Body of pancreas (tissue), 4 donors: ENCODE data around the gene ARMC3. TPM values are rescaled to one million over a fixed set of nuclear protein-coding genes. Genes with fewer than 3 reads are reported as not detected.

Source experiments
- ATAC-seq: fragments of 150-250 bp; one replicate; pipeline ENCODE4 v1.9.1; 2016
- DNase-seq, 4 donors: peaks; one replicate each; pipeline ENCODE4 v3.0.0-alpha.2; 2019
- H3K27ac ChIP-seq, 4 donors: fragments of 200-600 bp; sonication (generic); 1 replicate in 3 of 4; 2 replicates in 1 of 4; pipeline versions ENCODE4 v1.5.1 to v1.6.1; 2016 to 2019; ENCODE audit warnings: mild to moderate bottlenecking in 1 of 4, mixed read lengths in 1 of 4, moderate library complexity in 1 of 4
- H3K27me3 ChIP-seq, 2 donors: fragments of 200-600 bp; sonication (generic); one replicate each; pipeline ENCODE4 v1.6.0; 2016; ENCODE audit warnings: mild to moderate bottlenecking in 1 of 2
- H3K36me3 ChIP-seq, 2 donors: fragments of 200-600 bp; sonication (generic); replicated peaks in 1 of 2; 2 replicates each; pipeline ENCODE4 v1.5.1; 2016; ENCODE audit warnings: low read depth in 2 of 2; ENCODE audit not compliant: insufficient read depth in 1 of 2
- H3K4me1 ChIP-seq: fragments of 200-600 bp; sonication (generic); one replicate; pipeline ENCODE4 v1.6.0; 2016
- H3K4me3 ChIP-seq, 2 donors: fragments of 200-600 bp; sonication (generic); 1 replicate in 1 of 2; 2 replicates in 1 of 2; pipeline ENCODE4 v1.5.1; 2016 to 2019
- H3K9me3 ChIP-seq, 3 donors: fragments of 200-600 bp; sonication (generic); 1 replicate in 2 of 3; 2 replicates in 1 of 3; pipeline ENCODE4 v1.5.1; 2016
- POLR2A ChIP-seq, 3 donors: fragments of 450-650 bp; IDR thresholded peaks; one replicate each; pipeline ENCODE4 v1.6.1; 2016; ENCODE audit warnings: antibody characterized with exemption in 3 of 3, mild to moderate bottlenecking in 2 of 3
- WGBS, 2 donors: methylation state at CpG; one replicate each; pipeline ENCODE4 v1.1.5; 2017; 5-methylcytosine and 5-hydroxymethylcytosine counted together
- intact Hi-C: fragments of 100-400 bp; cut with DNase I; formaldehyde crosslinking; loops from one replicate; pipeline ENCODE4 v1.15.1; 2023
- total RNA-seq, 2 donors: library from RNA; depleted of rRNA; stranded (reverse); fragments of >200 nt; gene quantifications; one replicate each; pipeline ENCODE4 v1.1.0, GENCODE V29; 2016
- TF ChIP-seq, protein P1 (sequence below), 7 experiments: fragments of 450-650 bp in 4 of 7; fragments of 200-600 bp in 3 of 7; sonication (generic) in 3 of 7; IDR thresholded peaks; one replicate each; pipeline ENCODE4 v1.5.1; 2016 to 2019; ENCODE audit warnings: antibody characterized with exemption in 7 of 7

ARMC3 gene
- total RNA-seq, 2 donors from 2014 or later = 0.33 to 0.52 TPM

GRCh38 chr10:22959292-22959691 lies 31.4 kb downstream of the ARMC3 start:
- H3K36me3 ChIP-seq = no peaks in the 10 kb centered on the region
- WGBS, 2 donors = 50 to 60% methylated on average over 2 of the region's 2 CpGs
- H3K27ac ChIP-seq = no peak overlapping the region
- no peaks in the 10 kb centered on the region for H3K27me3 ChIP-seq
- ATAC-seq (no peak), DNase-seq (no peak)
- H3K4me3 ChIP-seq = no peak overlapping the region
- H3K9me3 ChIP-seq = no peaks in the 10 kb centered on the region
- TF ChIP-seq, protein P1, sequence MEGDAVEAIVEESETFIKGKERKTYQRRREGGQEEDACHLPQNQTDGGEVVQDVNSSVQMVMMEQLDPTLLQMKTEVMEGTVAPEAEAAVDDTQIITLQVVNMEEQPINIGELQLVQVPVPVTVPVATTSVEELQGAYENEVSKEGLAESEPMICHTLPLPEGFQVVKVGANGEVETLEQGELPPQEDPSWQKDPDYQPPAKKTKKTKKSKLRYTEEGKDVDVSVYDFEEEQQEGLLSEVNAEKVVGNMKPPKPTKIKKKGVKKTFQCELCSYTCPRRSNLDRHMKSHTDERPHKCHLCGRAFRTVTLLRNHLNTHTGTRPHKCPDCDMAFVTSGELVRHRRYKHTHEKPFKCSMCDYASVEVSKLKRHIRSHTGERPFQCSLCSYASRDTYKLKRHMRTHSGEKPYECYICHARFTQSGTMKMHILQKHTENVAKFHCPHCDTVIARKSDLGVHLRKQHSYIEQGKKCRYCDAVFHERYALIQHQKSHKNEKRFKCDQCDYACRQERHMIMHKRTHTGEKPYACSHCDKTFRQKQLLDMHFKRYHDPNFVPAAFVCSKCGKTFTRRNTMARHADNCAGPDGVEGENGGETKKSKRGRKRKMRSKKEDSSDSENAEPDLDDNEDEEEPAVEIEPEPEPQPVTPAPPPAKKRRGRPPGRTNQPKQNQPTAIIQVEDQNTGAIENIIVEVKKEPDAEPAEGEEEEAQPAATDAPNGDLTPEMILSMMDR (IDR thresholded peaks at IDR 0.05) = no peak
- no peak for TF ChIP-seq POLR2A (IDR thresholded peaks at IDR 0.05)
- intact Hi-C loops = no loop called here
- no peaks in the 10 kb centered on the region for H3K4me1 ChIP-seq

DNA sequence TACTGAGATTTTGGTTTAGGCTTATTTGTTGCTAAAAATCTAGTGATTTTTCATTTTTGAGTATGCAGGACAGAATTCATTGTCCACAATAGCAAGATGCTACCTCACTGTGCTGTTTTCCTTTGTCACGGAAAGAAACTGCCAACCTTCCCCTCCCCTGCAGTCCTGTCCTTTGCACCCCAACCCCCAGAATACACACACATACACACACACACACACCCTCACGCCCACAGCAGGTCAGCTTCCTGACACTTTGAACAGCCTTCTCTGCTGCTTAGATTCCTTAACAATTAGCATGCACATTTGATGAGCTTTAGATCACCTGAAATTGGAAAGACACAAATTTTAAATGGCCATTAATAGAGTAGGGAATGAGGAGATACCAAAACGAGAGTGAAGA lies 32.1 kb downstream of the ARMC3 start:
- H3K36me3 ChIP-seq = no peaks in the 10 kb centered on the region
- intact Hi-C loops = no loop called here
- no peaks in the 10 kb centered on the region for H3K4me1 ChIP-seq
- no peak for DNase-seq
- 36 to 44% methylated on average over 3 of the region's 3 CpGs for WGBS, 2 donors
- H3K4me3 ChIP-seq = no peak overlapping the region
- H3K9me3 ChIP-seq = no peaks in the 10 kb centered on the region
- no peak for TF ChIP-seq POLR2A (IDR thresholded peaks at IDR 0.05)
- TF ChIP-seq, protein P1 (IDR thresholded peaks at IDR 0.05) = no peak
- no peak overlapping the region for H3K27ac ChIP-seq
- H3K27me3 ChIP-seq = no peaks in the 10 kb centered on the region
- no peak for ATAC-seq

DNA sequence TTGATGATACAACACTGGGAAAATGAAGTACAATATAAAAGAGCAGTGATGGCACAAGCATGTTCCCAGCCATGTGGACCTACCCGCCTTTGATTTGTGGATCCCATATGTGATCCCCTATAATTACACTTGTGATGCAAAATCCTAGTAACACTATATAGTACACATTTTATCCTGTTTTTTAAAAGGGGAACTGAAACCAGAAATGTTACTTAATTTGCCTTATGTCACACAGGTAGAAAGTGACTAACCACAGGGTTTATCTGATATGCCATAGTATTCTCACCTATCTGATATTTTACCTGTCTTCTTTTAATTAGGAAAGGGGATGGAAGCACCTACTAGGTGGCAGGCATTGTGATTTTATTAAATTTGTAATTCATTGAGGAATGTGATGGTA lies 35.0 kb downstream of the ARMC3 start:
- ATAC-seq (no peak), DNase-seq (no peak)
- H3K9me3 ChIP-seq = no peaks in the 10 kb centered on the region
- TF ChIP-seq POLR2A (IDR thresholded peaks at IDR 0.05) = no peak
- H3K27me3 ChIP-seq = no peaks in the 10 kb centered on the region
- no peak overlapping the region for H3K27ac ChIP-seq
- no peak overlapping the region for H3K4me3 ChIP-seq
- intact Hi-C loops = no loop called here
- H3K4me1 ChIP-seq = no peaks in the 10 kb centered on the region
- H3K36me3 ChIP-seq = no peaks in the 10 kb centered on the region
- WGBS, 2 donors = 93 to 97% methylated on average over 1 of the region's 1 CpG

- 61 to 72% methylated on average over 5 of the region's 5 CpGs for WGBS, 2 donors
- H3K27me3 ChIP-seq = no peaks in the 10 kb centered on the region
- H3K36me3 ChIP-seq = no peaks in the 10 kb centered on the region
- no peaks in the 10 kb centered on the region for H3K9me3 ChIP-seq
- H3K27ac ChIP-seq = no peak overlapping the region
- intact Hi-C loops = no loop called here
- no peak for ATAC-seq
- H3K4me3 ChIP-seq = no peak overlapping the region
- DNase-seq = no peak
- no peaks in the 10 kb centered on the region for H3K4me1 ChIP-seq
- TF ChIP-seq, protein P1 (IDR thresholded peaks at IDR 0.05) = no peak
- no peak for TF ChIP-seq POLR2A (IDR thresholded peaks at IDR 0.05)
Measured at GRCh38 chr10:22969704-22970103, 41.9 kb downstream of the ARMC3 start.

DNA sequence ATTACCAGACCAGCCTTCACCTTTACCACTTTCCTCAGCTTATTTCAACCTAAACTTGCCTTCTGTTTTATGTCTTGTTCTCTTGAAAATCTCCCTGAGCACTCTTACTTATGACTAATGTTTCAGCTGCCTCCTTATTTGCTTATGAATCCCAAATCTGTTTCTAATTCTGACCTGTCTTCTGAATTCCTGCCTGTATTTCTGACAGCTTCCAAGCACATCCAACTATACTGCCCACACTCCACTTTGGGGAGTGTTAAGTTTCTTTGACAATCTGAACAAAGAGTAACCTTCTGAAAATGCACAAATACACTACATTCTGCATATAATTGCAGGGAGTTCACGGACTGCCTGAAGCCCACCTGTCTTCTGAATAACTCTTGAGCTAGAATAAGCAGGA lies 48.7 kb downstream of the ARMC3 start:
- H3K27me3 ChIP-seq = no peaks in the 10 kb centered on the region
- no peak overlapping the region for H3K4me3 ChIP-seq
- DNase-seq = no peak
- no peak overlapping the region for H3K27ac ChIP-seq
- H3K9me3 ChIP-seq = no peaks in the 10 kb centered on the region
- WGBS, 2 donors = 89 to 92% methylated on average over 1 of the region's 1 CpG
- H3K36me3 ChIP-seq = no peaks in the 10 kb centered on the region
- no peaks in the 10 kb centered on the region for H3K4me1 ChIP-seq
- TF ChIP-seq POLR2A (IDR thresholded peaks at IDR 0.05) = no peak
- TF ChIP-seq, protein P1 (IDR thresholded peaks at IDR 0.05) = no peak
- ATAC-seq = no peak
- intact Hi-C loops = no loop called here
